GM10266 (cell line): ENCODE data around the gene SRD5A3.

Experiments used
- DNase-seq: peaks from one replicate; pipeline ENCODE4 v3.0.0; 2012; ENCODE audit errors: extremely low spot score
- TF ChIP-seq, protein P1 (sequence below): IDR thresholded peaks from 2 replicates; pipeline ENCODE4 v1.5.1; 2012; ENCODE audit warnings: mild to moderate bottlenecking, low read depth; ENCODE audit not compliant: control insufficient read depth, insufficient read depth; ENCODE audit errors: missing control alignments

Gene SRD5A3

DNA sequence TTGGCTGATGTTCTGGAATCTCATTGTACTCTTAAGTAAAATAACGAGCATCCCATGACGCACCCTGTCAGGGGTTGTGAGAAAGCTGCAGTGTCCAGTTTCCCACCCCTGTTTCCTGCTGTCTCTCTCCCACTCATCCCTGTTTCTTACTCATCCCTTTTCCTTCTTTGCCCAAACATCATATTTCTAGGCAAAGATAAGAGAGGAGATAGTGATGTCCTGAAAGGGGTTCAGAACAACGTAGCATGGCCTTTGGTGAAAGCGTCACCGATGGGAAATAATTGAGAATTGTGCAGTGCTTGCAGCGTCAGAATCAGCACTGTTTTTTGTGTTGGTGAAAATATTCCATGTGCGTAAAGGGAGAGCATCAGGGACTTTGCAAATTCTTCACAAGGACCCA lies 26.2 kb downstream of the SRD5A3 start:
- TF ChIP-seq, protein P1, sequence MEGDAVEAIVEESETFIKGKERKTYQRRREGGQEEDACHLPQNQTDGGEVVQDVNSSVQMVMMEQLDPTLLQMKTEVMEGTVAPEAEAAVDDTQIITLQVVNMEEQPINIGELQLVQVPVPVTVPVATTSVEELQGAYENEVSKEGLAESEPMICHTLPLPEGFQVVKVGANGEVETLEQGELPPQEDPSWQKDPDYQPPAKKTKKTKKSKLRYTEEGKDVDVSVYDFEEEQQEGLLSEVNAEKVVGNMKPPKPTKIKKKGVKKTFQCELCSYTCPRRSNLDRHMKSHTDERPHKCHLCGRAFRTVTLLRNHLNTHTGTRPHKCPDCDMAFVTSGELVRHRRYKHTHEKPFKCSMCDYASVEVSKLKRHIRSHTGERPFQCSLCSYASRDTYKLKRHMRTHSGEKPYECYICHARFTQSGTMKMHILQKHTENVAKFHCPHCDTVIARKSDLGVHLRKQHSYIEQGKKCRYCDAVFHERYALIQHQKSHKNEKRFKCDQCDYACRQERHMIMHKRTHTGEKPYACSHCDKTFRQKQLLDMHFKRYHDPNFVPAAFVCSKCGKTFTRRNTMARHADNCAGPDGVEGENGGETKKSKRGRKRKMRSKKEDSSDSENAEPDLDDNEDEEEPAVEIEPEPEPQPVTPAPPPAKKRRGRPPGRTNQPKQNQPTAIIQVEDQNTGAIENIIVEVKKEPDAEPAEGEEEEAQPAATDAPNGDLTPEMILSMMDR: no peak
- DNase-seq: no peak

DNA sequence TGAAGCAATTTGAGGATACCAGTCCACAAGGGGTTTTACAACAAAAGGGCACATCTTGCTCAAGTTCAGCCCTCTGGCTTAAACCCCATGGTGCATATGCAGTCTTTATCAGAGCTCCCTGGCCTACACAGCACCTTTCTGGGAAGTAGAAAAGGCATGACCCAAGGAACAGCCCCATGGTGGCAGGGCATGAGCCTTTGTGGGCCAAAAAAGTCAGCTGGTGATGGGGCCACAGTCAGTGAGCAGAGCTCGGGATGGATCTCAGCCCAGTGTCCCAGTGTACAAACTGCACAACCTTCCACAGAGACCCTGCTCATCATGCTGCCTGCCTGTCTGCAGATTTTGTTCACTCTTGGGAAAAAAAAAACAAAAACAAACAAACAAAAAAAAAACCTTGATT lies 27.4 kb downstream of the SRD5A3 start:
- no peak for DNase-seq
- TF ChIP-seq, protein P1: no peak

GRCh38 chr4:55376698-55377097 lies 30.7 kb downstream of the SRD5A3 start:
- DNase-seq: no peak
- TF ChIP-seq, protein P1: no peak

GRCh38 chr4:55378617-55379467 lies 32.8 kb downstream of the SRD5A3 start:
- TF ChIP-seq, protein P1: no peak
- no peak for DNase-seq

DNA sequence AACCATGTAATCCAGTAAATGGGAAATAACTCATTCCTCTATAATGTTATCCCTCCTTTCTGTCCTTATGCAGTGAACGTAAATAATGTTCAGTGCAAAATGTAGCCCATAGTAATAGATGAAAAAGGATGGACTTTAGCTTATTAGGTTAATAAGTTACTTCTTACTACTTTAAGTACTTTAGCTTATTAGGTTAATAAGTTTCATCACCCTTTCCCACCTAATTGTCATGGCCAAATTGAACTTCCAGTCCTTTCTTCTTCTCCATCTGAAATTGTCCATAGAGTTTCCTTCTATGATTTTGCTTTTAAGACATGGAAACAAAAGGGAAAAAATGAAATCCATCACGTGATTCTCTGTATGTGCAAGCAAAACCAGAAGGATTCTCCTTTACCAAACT lies 34.5 kb downstream of the SRD5A3 start:
- no peak for DNase-seq
- TF ChIP-seq, protein P1: no peak

DNA sequence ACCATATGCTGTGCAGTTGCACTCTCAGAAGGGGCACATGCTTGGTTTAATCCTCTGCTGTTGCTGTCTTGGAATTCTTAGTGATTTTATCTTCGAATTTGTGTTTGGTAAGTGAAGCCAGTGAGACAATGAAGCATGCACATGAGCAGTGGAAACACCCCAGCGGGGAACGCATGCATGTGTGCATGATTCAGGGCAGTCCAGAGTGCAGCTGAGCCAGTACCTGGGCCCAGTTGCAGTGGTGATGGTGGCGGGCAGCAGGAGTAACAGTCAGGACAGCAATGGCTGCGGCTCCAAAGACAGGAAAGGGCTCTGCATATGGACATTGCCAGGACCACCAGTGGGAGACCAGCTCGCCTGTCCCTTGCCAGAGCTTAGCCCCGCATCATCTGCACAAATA lies 35.5 kb downstream of the SRD5A3 start:
- TF ChIP-seq, protein P1: no peak
- no peak for DNase-seq

DNA sequence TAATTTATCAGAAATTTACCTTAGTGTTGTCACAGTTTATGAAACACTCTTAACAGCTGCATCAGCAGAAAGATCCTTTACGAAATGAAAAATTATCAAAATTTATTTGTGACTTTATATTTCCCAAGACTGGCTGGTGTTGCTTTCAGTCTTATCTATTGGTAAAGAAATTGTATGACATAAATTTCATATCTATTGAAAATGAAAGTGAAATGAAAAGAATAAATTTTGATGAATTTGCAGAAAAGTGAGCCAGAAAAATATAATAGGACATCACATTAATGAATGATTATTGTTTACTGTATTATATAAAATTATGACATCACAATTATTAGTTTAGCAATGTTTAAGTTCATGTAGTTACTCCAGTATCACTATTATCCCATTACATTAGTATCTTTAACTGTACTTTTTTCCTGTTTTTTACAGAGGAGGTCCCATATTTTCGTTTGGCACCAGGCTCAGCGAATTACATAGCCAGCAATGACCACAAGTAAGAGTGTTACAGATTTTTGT lies 36.5 kb downstream of the SRD5A3 start:
- no peak for DNase-seq
- TF ChIP-seq, protein P1: no peak
